GM10847 (cell line): ENCODE results near the gene FLOT2.

Experiments
- POLR2A ChIP-seq: IDR thresholded peaks from 2 replicates; pipeline ENCODE4 v1.6.1; 2011; ENCODE audit not compliant: insufficient read length; ENCODE audit errors: extremely low read depth

FLOT2 gene

GRCh38 chr17:28846231-28846630 is 51.3 kb downstream of the FLOT2 start:
- TF ChIP-seq POLR2A: no peak

- TF ChIP-seq POLR2A: no peak
Measured at GRCh38 chr17:28843816-28844148, 53.8 kb downstream of the FLOT2 start.

- TF ChIP-seq POLR2A: peak; percentile 84
Measured at GRCh38 chr17:28842282-28843012, 55.1 kb downstream of the FLOT2 start, which contains the start of gene FAM222B. Gene FAM222B (minus strand): TSS chr17:28842790. CDS start chr17:28766667, 76,123 bp downstream.

- TF ChIP-seq POLR2A: no peak
Measured at GRCh38 chr17:28841901-28842281, 55.6 kb downstream of the FLOT2 start.

GRCh38 chr17:28839221-28839620 is 58.3 kb downstream of the FLOT2 start:
- no peak for TF ChIP-seq POLR2A

GRCh38 chr17:28834420-28834819 is 63.1 kb downstream of the FLOT2 start:
- TF ChIP-seq POLR2A: no peak
